G401.6 (cell line): ENCODE results near the gene POLR2M.

Experiments
- FAIRE-seq: peaks from 2 replicates; lab custom pipeline; 2012; peaks lifted over from hg19 to GRCh38; lab: Jason Lieb, UNC

The POLR2M gene

GRCh38 chr15:57740048-57740447 is 33.5 kb downstream of the POLR2M start:
- FAIRE-seq: no peak

DNA sequence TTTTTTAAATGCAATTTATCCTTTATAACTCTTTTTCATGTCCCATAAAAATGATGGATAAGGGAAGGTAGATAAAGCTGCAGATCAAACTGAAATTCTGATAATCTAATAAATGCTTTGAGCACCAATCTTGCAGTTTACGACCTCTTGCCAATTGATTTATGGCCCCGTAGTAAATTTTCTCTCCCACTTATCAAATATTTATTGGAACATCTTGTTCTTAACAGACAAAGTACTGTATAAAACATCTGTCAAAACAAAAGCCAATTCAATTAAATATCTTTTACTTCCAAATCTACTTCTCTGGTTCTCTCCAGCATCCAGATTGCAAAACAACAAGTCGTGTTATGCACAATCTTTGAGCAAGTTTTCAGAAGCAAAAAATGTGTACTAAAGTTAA is 34.6 kb downstream of the POLR2M start:
- FAIRE-seq: no peak

GRCh38 chr15:57743424-57743823 is 36.9 kb downstream of the POLR2M start:
- no peak for FAIRE-seq

DNA sequence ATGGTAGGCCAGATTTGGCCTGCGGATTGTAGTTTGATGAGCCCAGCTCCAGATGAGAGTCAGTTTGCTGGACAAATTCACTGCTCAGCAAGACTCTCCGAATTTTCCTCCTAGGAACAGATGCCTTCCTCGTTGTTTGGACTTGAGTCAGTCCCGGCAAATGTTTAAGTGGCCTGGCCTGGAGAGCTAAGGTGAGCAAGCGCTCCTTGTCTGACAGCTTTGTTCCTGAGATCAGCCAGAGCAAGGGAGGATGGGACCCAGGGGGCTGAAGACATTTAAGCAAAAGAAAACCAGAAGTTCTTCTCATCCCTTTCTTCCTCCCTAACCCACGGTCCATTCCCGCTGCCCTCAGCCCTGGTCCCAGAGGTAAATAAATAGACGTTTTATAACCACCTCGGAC is 40.3 kb downstream of the POLR2M start:
- no peak for FAIRE-seq

- no peak for FAIRE-seq
Measured at GRCh38 chr15:57747206-57747896, 40.8 kb downstream of the POLR2M start.

- FAIRE-seq: peak; percentile 85
Measured at GRCh38 chr15:57751177-57751800, 44.8 kb downstream of the POLR2M start.

GRCh38 chr15:57752436-57752835 is 45.9 kb downstream of the POLR2M start:
- no peak for FAIRE-seq

- no peak for FAIRE-seq
Measured at GRCh38 chr15:57752840-57753239, 46.3 kb downstream of the POLR2M start.

GRCh38 chr15:57756466-57756865 is 50.0 kb downstream of the POLR2M start:
- FAIRE-seq: no peak

DNA sequence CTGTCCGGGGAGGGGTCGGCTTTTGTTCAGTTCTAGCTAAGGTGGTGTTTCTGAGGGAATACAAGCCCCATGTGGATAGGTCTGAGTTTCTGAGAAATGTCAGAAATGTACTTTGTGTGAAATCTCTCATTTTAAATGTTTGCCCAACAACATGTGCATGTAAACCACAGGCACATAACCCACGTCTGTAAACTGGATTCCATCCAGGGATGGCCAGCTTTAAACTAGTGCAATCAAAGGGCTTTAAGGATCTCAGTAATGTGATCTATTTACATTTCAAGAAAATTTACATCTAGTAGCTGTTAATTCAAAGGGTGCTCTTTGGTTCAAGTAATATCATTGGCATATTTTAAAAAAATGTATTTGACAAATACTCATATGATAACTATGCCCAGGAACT is 52.0 kb downstream of the POLR2M start:
- no peak for FAIRE-seq

- FAIRE-seq: no peak
Measured at GRCh38 chr15:57761562-57761961, 55.0 kb downstream of the POLR2M start.

GRCh38 chr15:57762302-57762701 is 55.8 kb downstream of the POLR2M start:
- no peak for FAIRE-seq

DNA sequence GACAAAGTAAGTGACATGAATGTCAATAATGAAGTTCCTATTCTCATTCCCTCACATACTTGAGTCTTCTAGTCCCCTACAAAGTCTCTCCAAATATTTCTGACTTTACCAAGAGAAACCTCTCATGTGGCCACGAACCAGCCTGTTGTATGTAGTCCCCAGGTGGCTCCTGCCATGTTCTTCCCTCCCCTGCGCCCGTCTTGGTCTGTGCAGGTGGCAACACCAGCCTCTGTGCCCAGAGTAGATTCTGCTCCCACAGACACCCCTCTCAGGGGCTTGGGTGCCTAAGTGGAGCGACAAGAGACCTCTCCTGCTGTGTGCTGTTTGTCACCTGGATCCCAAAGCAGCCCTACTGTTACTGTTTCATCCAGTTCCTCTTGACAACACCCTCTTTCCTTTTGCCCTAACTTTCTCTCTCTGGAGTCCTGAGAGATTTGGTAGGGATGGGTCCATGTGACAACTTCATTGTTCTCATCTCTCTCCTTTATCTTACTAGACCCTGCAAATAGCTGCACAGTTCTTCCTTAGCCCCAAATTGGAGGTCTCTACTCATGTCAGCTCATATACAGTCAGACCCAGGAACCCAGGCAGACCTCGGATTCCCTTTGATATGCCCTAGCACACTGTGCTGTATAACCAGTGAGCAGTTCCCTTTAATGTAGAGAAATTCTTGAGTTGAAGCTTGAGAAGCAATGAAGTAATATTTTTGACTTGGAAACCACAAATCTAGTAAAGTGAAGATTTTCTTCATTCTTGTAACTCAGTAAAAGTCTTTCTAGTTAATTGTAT is 56.9 kb downstream of the POLR2M start:
- FAIRE-seq: no peak
